ENCODE data around the gene PSMD4.

- no peak for TF ChIP-seq CTCF (IDR thresholded peaks at IDR 0.05)
- TF ChIP-seq POLR2A (IDR thresholded peaks at IDR 0.05), result no peak
These were observed 32.9 kb upstream of the PSMD4 start for GRCh38 chr1:151221616-151222015.
